HFF-Myc (cell line): Measurements from ENCODE around the gene SYTL1.

Experiments
- DNase-seq: peaks from one replicate; pipeline ENCODE4 v3.0.0-alpha.2; 2011; ENCODE audit warnings: low read depth; ENCODE audit errors: extremely low read depth
- H3K4me3 ChIP-seq: replicated peaks from 2 replicates; pipeline ENCODE4 v1.5.1; 2011; ENCODE audit warnings: low read depth, mild to moderate bottlenecking, control low read depth, low read length
- CTCF ChIP-seq: IDR thresholded peaks from 2 replicates; pipeline ENCODE4 v1.5.1; 2012; ENCODE audit warnings: mild to moderate bottlenecking, low read depth, low read length, control low read depth; ENCODE audit errors: missing control alignments

The SYTL1 gene

DNA sequence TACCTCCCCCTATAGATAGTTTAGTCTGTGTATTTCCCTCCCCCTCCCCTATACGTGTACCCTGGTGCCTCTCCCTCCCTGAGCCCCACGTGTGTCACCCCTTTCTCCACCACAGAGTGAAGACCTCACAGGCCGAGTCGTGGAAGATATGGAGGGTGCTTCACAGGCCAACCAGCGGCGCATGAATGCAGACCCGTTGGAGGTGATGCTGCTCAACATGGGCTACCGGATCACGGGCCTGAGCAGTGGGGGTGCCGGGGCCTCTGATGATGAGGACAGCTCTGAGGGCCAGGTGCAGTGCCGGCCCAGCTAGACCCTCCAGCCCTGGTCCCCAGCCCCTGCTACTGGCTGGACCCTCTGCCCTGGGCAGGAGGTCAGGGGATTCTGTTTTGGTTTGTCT, 35.8 kb upstream of the SYTL1 start:
- no peak overlapping the region for H3K4me3 ChIP-seq
- DNase-seq = no peak
- no peak for TF ChIP-seq CTCF

GRCh38 chr1:27306892-27307761, 34.7 kb upstream of the SYTL1 start:
- no peak overlapping the region for H3K4me3 ChIP-seq
- peak; percentile 28 for TF ChIP-seq CTCF
- no peak for DNase-seq

- no peak overlapping the region for H3K4me3 ChIP-seq
- DNase-seq = no peak
- no peak for TF ChIP-seq CTCF
These were observed 33.8 kb upstream of the SYTL1 start for GRCh38 chr1:27307874-27308598.

- no peak for DNase-seq
- TF ChIP-seq CTCF = no peak
- H3K4me3 ChIP-seq = no peak overlapping the region
These were observed 27.7 kb upstream of the SYTL1 start for GRCh38 chr1:27314169-27314568.

GRCh38 chr1:27314737-27315136, 27.1 kb upstream of the SYTL1 start:
- no peak for TF ChIP-seq CTCF
- no peak overlapping the region for H3K4me3 ChIP-seq
- no peak for DNase-seq

GRCh38 chr1:27316860-27317259, 25.0 kb upstream of the SYTL1 start:
- DNase-seq = no peak
- TF ChIP-seq CTCF = no peak
- H3K4me3 ChIP-seq = no peak overlapping the region
